Left cardiac atrium (tissue), 4 donors: ENCODE data around the gene PACSIN2. TPM values are rescaled to one million over a fixed set of nuclear protein-coding genes. Genes with fewer than 3 reads are reported as not detected.
"Not testable (repeated sequence)": the region's sequence is repeated elsewhere in the genome, so short reads cannot be mapped to it uniquely, and the experiment has no call there.

Experiments
- ATAC-seq, 2 donors: fragments of 200-7000 bp; cut with Tn5 transposase; one replicate each; pipeline ENCODE4 v1.9.1; 2020; ENCODE audit warnings: mild to moderate bottlenecking in 2 of 2, moderate library complexity in 2 of 2
- DNase-seq: peaks from one replicate; pipeline ENCODE4 v3.0.0-alpha.2; 2020
- intact Hi-C, 2 donors: fragments of 100-400 bp; cut with DNase I; formaldehyde crosslinking; loops; one replicate each; pipeline versions ENCODE4 v1.14.1 to v1.15.1; 2022 to 2023
- total RNA-seq, 2 donors: library from RNA; stranded (reverse); fragmentation: NEBNext Ultra II Directional; extraction: Animal tissue kit (Norgen Biotek cat#: 25700); gene quantifications; one replicate each; pipeline ENCODE4 v1.2.1, GENCODE V29; 2021
- donor health status: DM: no; HTN: yes; CAD: no.
- donor health status: DM: no; HTN: yes; CAD: no; lungs with severe emphysema.
- donor health status: DM: yes; HTN: yes; CAD: no.
- donor health status: Dilated cardiomyopathy.

Gene PACSIN2
- total RNA-seq, 2 donors from 2014 or later = 55.8 to 62.9 TPM

DNA sequence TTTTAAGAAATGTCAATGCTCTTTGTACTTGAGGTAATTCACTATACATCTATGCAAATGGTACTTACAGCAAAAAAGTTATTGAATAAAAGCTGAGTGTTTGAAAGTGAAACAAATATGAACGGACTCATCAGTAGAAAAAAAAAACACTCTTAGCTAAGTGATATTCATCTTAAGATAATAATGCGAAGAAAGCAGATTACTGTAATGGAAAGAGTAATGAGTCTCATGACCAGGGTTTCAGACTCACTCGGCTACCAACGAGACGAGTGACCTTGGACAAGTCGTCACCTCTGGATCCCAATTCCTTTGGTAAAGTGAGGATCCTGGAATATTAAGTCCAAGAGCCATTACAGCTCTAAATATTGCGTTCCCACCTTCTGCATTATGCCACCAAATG is 57.0 kb downstream of the PACSIN2 start:
- ATAC-seq (no peak), DNase-seq (no peak)
- intact Hi-C loops = no loop called here

- no peak for DNase-seq
- ATAC-seq = no peak
- intact Hi-C loops = no loop called here
These were observed 57.4 kb downstream of the PACSIN2 start for GRCh38 chr22:42957544-42957943.

GRCh38 chr22:42955848-42956247 is 59.1 kb downstream of the PACSIN2 start:
- no peak for ATAC-seq
- no peak for DNase-seq
- intact Hi-C loops = no loop called here

- ATAC-seq (no peak), DNase-seq (no peak)
- intact Hi-C loops = no loop called here
These were observed 59.8 kb downstream of the PACSIN2 start for GRCh38 chr22:42955087-42955635.

DNA sequence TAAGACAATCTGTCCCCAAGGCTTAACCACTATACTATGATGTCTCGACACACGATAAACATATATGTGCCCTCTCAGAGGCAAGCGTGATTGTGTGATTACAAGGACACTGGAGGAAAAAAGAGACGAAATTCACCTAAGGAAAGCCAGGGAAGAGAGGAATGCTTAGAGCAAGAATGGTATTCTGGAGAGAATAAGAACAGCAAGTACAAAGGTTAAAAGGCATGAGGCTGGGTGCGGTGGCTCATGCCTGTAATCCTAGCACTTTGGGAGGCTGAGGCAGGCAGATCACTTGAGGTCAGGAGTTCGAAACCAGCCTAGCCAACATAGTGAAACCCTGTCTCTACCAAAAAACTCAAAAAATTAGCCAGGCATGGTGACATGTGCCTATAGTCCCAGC is 61.2 kb downstream of the PACSIN2 start:
- ATAC-seq, DNase-seq, intact Hi-C loops: not testable (repeated sequence)

DNA sequence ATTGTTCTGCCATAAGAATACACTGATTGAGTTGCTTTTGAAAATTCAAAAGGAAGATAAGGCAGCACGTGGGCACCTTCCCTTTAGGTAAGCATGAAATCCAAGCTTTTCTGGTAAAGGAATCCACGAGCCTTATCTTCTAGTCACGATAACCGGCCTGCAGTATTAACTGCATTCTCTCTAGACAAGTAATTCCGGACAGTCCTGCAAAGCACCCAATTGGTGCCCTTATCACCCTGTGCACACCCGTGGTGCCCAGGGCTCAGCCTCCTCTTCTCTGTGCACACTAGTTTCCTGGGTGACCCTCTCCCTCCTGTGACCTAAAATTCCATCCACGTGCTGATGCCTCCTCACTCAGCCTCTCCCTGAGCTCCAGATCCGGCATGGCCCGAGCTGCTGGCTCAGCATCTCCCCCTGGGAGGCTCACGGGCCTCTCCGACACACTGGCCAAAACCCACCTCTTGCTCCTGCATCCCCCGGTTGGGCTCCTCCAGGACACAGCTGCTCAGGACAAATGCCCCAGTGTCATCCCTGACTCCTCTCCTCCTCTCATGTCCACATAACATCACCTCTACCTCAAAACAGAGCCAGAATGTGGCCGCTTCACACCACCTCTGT is 63.7 kb downstream of the PACSIN2 start:
- ATAC-seq = no peak

GRCh38 chr22:42950281-42950680 is 64.7 kb downstream of the PACSIN2 start:
- no peak for DNase-seq
- no peak for ATAC-seq
- intact Hi-C loops = no loop called here

More for the DNA sequence above, 63.7 kb downstream of the PACSIN2 start:
- intact Hi-C loops = no loop called here
- DNase-seq = no peak

- ATAC-seq (peak in 1 of 2 donors; percentile 78), DNase-seq (no peak)
- intact Hi-C loops = no loop called here
These were observed 65.8 kb downstream of the PACSIN2 start for GRCh38 chr22:42949159-42949558.

- ATAC-seq (no peak), DNase-seq (no peak)
- intact Hi-C loops = no loop called here
These were observed 66.7 kb downstream of the PACSIN2 start for GRCh38 chr22:42948294-42948693.

- DNase-seq = no peak
- intact Hi-C loops = no loop called here
- peak; percentile 5 to 23 for ATAC-seq
These were observed 67.5 kb downstream of the PACSIN2 start for GRCh38 chr22:42947211-42947990.

DNA sequence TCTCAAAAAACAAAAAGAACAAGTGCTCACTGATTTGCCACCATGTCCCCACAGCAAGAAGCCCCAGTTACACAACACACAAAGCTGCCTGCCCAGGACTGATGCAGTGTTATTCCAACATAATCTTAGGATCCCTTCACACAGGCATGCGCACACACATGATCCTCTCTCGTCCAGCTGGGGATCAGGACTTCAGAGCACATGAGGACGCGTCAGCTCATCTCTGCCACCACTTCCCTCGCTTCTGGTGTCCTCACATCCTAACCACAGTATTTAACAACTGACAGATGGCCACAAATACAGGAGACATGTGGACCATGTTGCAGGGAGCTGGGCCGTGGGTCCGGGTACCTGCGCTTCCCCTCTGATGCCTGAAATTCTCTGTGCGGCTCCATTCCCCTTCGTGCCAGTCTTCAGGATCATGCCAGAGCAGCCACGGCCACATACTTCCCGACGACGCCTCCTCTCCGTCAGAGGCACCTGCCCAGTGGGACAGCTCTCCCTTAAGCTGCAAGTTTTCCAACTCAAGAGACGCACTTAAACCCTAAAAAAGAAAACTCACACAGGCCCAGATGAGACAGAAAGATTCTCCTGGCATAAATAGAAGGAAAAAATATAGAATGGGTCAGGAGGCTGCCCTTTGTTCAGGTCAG is 68.3 kb downstream of the PACSIN2 start:
- ATAC-seq (no peak), DNase-seq (no peak)
- intact Hi-C loops = no loop called here

- intact Hi-C loops = no loop called here
- ATAC-seq = peak in 1 of 2 donors; percentile 6
- no peak for DNase-seq
These were observed 69.2 kb downstream of the PACSIN2 start for GRCh38 chr22:42945736-42946135.

- DNase-seq (no peak), ATAC-seq (no peak)
- intact Hi-C loops = no loop called here
These were observed 69.9 kb downstream of the PACSIN2 start for GRCh38 chr22:42945027-42945426.

DNA sequence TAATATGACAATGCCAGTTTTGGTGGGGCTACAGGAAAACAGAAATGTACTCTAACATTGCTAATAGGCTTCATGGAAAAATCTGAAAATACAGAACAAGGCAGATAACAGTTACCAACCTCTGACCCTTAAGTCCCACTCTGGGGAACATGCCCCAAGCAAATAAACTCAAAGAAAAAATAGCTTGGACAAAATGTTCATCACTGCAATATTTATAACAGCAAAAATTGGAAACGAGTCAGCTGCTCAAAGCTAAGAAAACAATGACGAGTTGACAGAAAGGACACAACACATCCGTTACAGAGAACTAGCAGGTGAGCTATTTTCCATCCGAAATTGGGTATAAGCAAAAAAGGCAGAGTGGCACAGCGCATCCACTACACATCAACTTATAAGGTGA is 70.5 kb downstream of the PACSIN2 start:
- intact Hi-C loops = no loop called here
- ATAC-seq (no peak), DNase-seq (no peak)

- intact Hi-C loops = no loop called here
- ATAC-seq (no peak), DNase-seq (no peak)
These were observed 71.0 kb downstream of the PACSIN2 start for GRCh38 chr22:42943981-42944380.

GRCh38 chr22:42942351-42942750 is 72.6 kb downstream of the PACSIN2 start:
- intact Hi-C loops = no loop called here
- DNase-seq = no peak
- ATAC-seq = no peak

DNA sequence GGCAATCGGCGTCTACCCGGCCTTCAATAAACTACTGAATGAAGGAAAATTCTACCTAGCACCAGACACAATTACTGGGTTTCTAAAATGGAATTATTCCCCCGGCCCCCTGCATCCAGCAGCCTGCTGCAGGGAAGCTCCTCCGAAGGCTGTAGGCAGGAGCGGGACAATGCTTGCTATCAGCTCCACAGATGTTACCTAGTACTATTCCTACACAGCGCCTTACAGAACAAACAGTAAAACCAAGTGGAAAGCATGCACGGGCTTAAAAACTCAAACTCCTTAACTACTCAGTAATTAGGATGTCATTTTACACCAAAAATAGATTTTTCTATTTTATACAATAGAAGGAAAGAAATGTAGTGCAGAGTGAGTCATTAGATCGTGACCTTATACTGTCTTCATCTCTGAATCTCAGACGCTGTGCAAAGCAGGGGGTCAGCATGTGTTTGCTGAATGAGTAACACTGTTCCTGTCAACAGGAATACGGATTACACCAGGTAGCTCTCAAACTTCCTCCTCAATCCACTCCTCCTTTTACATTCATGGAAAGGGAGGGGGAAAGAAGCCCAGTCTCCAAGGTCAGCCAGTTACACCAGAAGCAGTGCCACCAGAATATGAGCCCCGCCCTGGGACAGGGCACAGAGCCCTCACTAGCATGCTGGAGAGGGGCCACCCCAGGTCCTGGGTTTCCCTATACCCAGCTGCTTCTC is 74.9 kb downstream of the PACSIN2 start:
- DNase-seq = no peak
- intact Hi-C loops = no loop called here
- peak; percentile 51 to 81 for ATAC-seq

GRCh38 chr22:42939451-42939881 is 75.5 kb downstream of the PACSIN2 start:
- DNase-seq (no peak), ATAC-seq (peak; percentile 34 to 50)
- intact Hi-C loops = no loop called here

DNA sequence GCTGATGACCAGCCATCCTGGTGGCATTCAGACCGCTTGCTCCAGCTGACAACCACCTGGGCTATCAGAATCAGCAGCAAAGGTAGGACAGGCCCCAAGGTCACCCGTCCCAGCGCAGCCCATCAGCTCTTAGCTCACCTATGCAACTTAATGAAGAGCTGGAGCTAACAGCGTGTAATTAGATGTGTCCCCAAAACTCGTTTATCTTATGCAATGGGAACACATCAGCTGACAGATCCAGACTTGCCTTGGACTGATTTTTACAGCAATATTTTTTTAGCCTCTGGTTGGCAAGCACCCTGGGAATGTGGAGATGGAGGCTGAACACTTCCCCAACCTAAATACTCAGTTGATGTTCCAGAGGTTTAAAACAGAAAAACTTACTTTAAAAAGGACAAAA is 76.0 kb downstream of the PACSIN2 start:
- intact Hi-C loops = no loop called here
- no peak for DNase-seq
- no peak for ATAC-seq
